ENCODE measurements around the gene EPHA7.

- no peak for TF ChIP-seq BACH2 (CRISPR knock-in tag; IDR thresholded peaks at IDR 0.05; ENCODE audit: borderline replicate concordance)
- no peak for TF ChIP-seq TCF4 (CRISPR knock-in tag; IDR thresholded peaks at IDR 0.05; ENCODE audit: borderline replicate concordance)
- TF ChIP-seq ZNF8 (CRISPR knock-in tag; IDR thresholded peaks at IDR 0.05) = no peak
- no peak for TF ChIP-seq TOX (CRISPR knock-in tag; IDR thresholded peaks at IDR 0.05; ENCODE audit: borderline replicate concordance)
- no peak for TF ChIP-seq ZC3H10 (CRISPR knock-in tag; IDR thresholded peaks at IDR 0.05)
- no peak for TF ChIP-seq ARNTL (CRISPR knock-in tag; IDR thresholded peaks at IDR 0.05; ENCODE audit: borderline replicate concordance, low read depth)
- no peak for TF ChIP-seq SNAI2 (CRISPR knock-in tag; IDR thresholded peaks at IDR 0.05)
- no peak for TF ChIP-seq ISL1 (CRISPR knock-in tag; IDR thresholded peaks at IDR 0.05)
- TF ChIP-seq ZFP3 (CRISPR knock-in tag; IDR thresholded peaks at IDR 0.05) = no peak
- no peak for TF ChIP-seq GLIS3 (CRISPR knock-in tag; IDR thresholded peaks at IDR 0.05)
- no peak for TF ChIP-seq ZNF565 (CRISPR knock-in tag; conservative IDR thresholded peaks at IDR 0.05; ENCODE audit: low read depth)
- TF ChIP-seq RARB (CRISPR knock-in tag; IDR thresholded peaks at IDR 0.05) = no peak
- no peak for TF ChIP-seq ZFP30 (CRISPR knock-in tag; IDR thresholded peaks at IDR 0.05)
- TF ChIP-seq PPARA (CRISPR knock-in tag; IDR thresholded peaks at IDR 0.05; ENCODE audit: borderline replicate concordance) = no peak
Observed at GRCh38 chr6:93403390-93403789, 16.0 kb downstream of the EPHA7 start.
